ENCODE data around the gene SKA1. TPM values are rescaled to one million over a fixed set of nuclear protein-coding genes. Genes with fewer than 3 reads are reported as not detected.

Gene SKA1
- polyA plus RNA-seq, 2 of the 4 experiments (the other 2 are of a cell fraction): 12.5 to 24.3 TPM

- FAIRE-seq (no peak), DNase-seq (ENCODE audit: low read depth in 1 of 2, low spot score in 1 of 2) (no peak), ATAC-seq (no peak; a peak in 1 of 6 replicates)
- ChIA-PET CTCF (interaction anchor here (0.6 to 1.7 kb wide), 4 partner anchors 15 to 163 kb away, joined by 3 to 5 read pairs (median 5); no protein-coding TSS in a partner anchor), POLR2A (interaction anchor here (1.0 kb wide), 1 partner anchor 93 kb away, joined by 5 read pairs; the partner anchor contains the start of gene MBD1)
- 66% methylated on average over 8 of the region's 8 CpGs for WGBS (ENCODE audit: missing lambda C conversion rate)
- H3K4me1 ChIP-seq: 0 out of 3 replicates have a peak, but pooled peaks cover 5% of the 10 kb centered on the region
- H3K27ac ChIP-seq: peak overlapping the region; percentile 74 to 87
- TF ChIP-seq HEYL (CRISPR knock-in tag; IDR thresholded peaks at IDR 0.05) (no peak), EHMT2 (IDR thresholded peaks at IDR 0.05; ENCODE audit: low read depth) (no peak), MAFK (IDR thresholded peaks at IDR 0.05; ENCODE audit: partially characterized antibody) (no peak), CHD4 (IDR thresholded peaks at IDR 0.05; ENCODE audit: borderline replicate concordance) (no peak), PHF8 (IDR thresholded peaks at IDR 0.05; ENCODE audit: borderline replicate concordance, low read depth) (no peak; the same call in 1 of the 2 replicates), HDAC2 (IDR thresholded peaks at IDR 0.05) (no peak), POLR2A (IDR thresholded peaks at IDR 0.05; ENCODE audit: low read length) (no peak), ZNF302 (CRISPR knock-in tag; IDR thresholded peaks at IDR 0.05) (no peak), ATOH8 (CRISPR knock-in tag; IDR thresholded peaks at IDR 0.05; ENCODE audit: low read depth) (no peak)
- TF ChIP-seq, protein P1, sequence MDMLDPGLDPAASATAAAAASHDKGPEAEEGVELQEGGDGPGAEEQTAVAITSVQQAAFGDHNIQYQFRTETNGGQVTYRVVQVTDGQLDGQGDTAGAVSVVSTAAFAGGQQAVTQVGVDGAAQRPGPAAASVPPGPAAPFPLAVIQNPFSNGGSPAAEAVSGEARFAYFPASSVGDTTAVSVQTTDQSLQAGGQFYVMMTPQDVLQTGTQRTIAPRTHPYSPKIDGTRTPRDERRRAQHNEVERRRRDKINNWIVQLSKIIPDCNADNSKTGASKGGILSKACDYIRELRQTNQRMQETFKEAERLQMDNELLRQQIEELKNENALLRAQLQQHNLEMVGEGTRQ (IDR thresholded peaks at IDR 0.05): no peak
- peak overlapping the region; percentile 70 for H3K4me3 ChIP-seq
- 0 out of 3 replicates have a peak, but pooled peaks cover 7% of the 10 kb centered on the region for H3K9me3 ChIP-seq
- peak overlapping the region; percentile 85 for H3K4me2 ChIP-seq
Measured at GRCh38 chr18:50374220-50374752, 560 bp upstream of the SKA1 start.

GRCh38 chr18:50377061-50377798, 2.4 kb downstream of the SKA1 start:
- 77% methylated on average over 5 of the region's 5 CpGs for WGBS (ENCODE audit: missing lambda C conversion rate)
- H3K27ac ChIP-seq: no peak overlapping the region
- DNase-seq (ENCODE audit: low read depth in 1 of 2, low spot score in 1 of 2) (no peak), ATAC-seq (no peak), FAIRE-seq (no peak)
- H3K9me3 ChIP-seq: no peaks in the 10 kb centered on the region
- POLR2A ChIA-PET: no interaction called here
- H3K4me1 ChIP-seq: 0 out of 3 replicates have a peak, but pooled peaks cover 5% of the 10 kb centered on the region
- no peak overlapping the region for H3K4me2 ChIP-seq
- TF ChIP-seq RNF2 (IDR thresholded peaks at IDR 0.05; ENCODE audit: borderline replicate concordance, low read depth): no peak
- no peak for TF ChIP-seq ZNF302 (CRISPR knock-in tag; IDR thresholded peaks at IDR 0.05)
- TF ChIP-seq TP53 (CRISPR knock-in tag; IDR thresholded peaks at IDR 0.05): no peak
- TF ChIP-seq, protein P2, sequence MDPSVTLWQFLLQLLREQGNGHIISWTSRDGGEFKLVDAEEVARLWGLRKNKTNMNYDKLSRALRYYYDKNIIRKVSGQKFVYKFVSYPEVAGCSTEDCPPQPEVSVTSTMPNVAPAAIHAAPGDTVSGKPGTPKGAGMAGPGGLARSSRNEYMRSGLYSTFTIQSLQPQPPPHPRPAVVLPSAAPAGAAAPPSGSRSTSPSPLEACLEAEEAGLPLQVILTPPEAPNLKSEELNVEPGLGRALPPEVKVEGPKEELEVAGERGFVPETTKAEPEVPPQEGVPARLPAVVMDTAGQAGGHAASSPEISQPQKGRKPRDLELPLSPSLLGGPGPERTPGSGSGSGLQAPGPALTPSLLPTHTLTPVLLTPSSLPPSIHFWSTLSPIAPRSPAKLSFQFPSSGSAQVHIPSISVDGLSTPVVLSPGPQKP (IDR thresholded peaks at IDR 0.05; ENCODE audit: low read depth, low read length): no peak
- TF ChIP-seq MAX (IDR thresholded peaks at IDR 0.05): no peak
- TF ChIP-seq, protein P1 (IDR thresholded peaks at IDR 0.05): no peak
- TF ChIP-seq POLR2AphosphoS2 (conservative IDR thresholded peaks at IDR 0.05; ENCODE audit: low read length): no peak
- no peak for TF ChIP-seq FOXS1 (CRISPR knock-in tag; IDR thresholded peaks at IDR 0.05)
- TF ChIP-seq MAZ (IDR thresholded peaks at IDR 0.05; ENCODE audit: borderline replicate concordance, low read depth, low read length): no peak
- no peak for TF ChIP-seq BHLHE40 (IDR thresholded peaks at IDR 0.05; ENCODE audit: low read depth, low read length)
- H3K4me3 ChIP-seq: no peak overlapping the region
- CTCF ChIA-PET: interaction anchor here (1.9 kb wide), 1 partner anchor 20 kb away, joined by 4 read pairs; no protein-coding TSS in a partner anchor
